Measurements from ENCODE around the gene C19orf18. TPM values are rescaled to one million over a fixed set of nuclear protein-coding genes. Genes with fewer than 3 reads are reported as not detected.

The C19orf18 gene
- total RNA-seq, 2 donors from 2014 or later: 0.87 TPM; not detected in 1

- intact Hi-C loops (cut with DNase I): no loop called here
- peaks cover 6 to 29% of the 10 kb centered on the region in 2 donors for H3K36me3 ChIP-seq
These were observed 18.5 kb upstream of the C19orf18 start for GRCh38 chr19:57992841-57993240.

GRCh38 chr19:57978586-57979289 is 4.4 kb upstream of the C19orf18 start:
- no peak overlapping the region for H3K4me3 ChIP-seq
- DNase-seq (ENCODE audit: low spot score): no peak
- 94% methylated on average over 3 of the region's 3 CpGs for WGBS
- no peaks in the 10 kb centered on the region for H3K27me3 ChIP-seq (replicated peaks; ENCODE audit: insufficient read depth)
- H3K9me3 ChIP-seq: peaks cover 10% of the 10 kb centered on the region
- TF ChIP-seq POLR2AphosphoS5 (IDR thresholded peaks at IDR 0.05): no peak
- TF ChIP-seq POLR2A (IDR thresholded peaks at IDR 0.05): no peak
- H3K36me3 ChIP-seq: peaks cover 32 to 36% of the 10 kb centered on the region in 2 donors
- no peaks in the 10 kb centered on the region for H3K4me1 ChIP-seq (replicated peaks)
- intact Hi-C loops (cut with DNase I): no loop called here
- H3K27ac ChIP-seq: no peak overlapping the region

More at GRCh38 chr19:57992841-57993240, 18.5 kb upstream of the C19orf18 start:
- no peak for TF ChIP-seq POLR2A (IDR thresholded peaks at IDR 0.05)
- no peak for TF ChIP-seq CTCF (IDR thresholded peaks at IDR 0.05)
- TF ChIP-seq POLR2AphosphoS5 (IDR thresholded peaks at IDR 0.05): no peak
- Histone ChIP-seq H3K27me3 (replicated peaks; ENCODE audit: insufficient read depth) (no peaks in the 10 kb centered on the region), H3K4me1 (replicated peaks) (no peaks in the 10 kb centered on the region), H3K9me3 (no peaks in the 10 kb centered on the region), H3K4me3 (no peak overlapping the region), H3K27ac (no peak overlapping the region)
- no peak for DNase-seq (ENCODE audit: low spot score)
- 0% methylated on average over 1 of the region's 1 CpG for WGBS

GRCh38 chr19:57964761-57965160 is 9.6 kb downstream of the C19orf18 start:
- DNase-seq (ENCODE audit: low spot score): no peak
- H3K27me3 ChIP-seq (replicated peaks; ENCODE audit: insufficient read depth): no peaks in the 10 kb centered on the region
- 85% methylated on average over 8 of the region's 8 CpGs for WGBS
- no peak overlapping the region for H3K27ac ChIP-seq
- no peaks in the 10 kb centered on the region for H3K9me3 ChIP-seq
- intact Hi-C loops (cut with DNase I): no loop called here
- H3K4me1 ChIP-seq (replicated peaks): no peaks in the 10 kb centered on the region
- no peaks in the 10 kb centered on the region for H3K36me3 ChIP-seq
- TF ChIP-seq POLR2AphosphoS5 (IDR thresholded peaks at IDR 0.05) (no peak), CTCF (IDR thresholded peaks at IDR 0.05) (no peak), POLR2A (IDR thresholded peaks at IDR 0.05) (no peak)
- no peak overlapping the region for H3K4me3 ChIP-seq

GRCh38 chr19:57961785-57962184 is 12.5 kb downstream of the C19orf18 start:
- Histone ChIP-seq H3K9me3 (no peaks in the 10 kb centered on the region), H3K4me3 (no peak overlapping the region), H3K36me3 (no peaks in the 10 kb centered on the region), H3K27ac (no peak overlapping the region), H3K4me1 (replicated peaks) (no peaks in the 10 kb centered on the region), H3K27me3 (replicated peaks; ENCODE audit: insufficient read depth) (no peaks in the 10 kb centered on the region)
- 88% methylated on average over 1 of the region's 1 CpG for WGBS
- TF ChIP-seq CTCF (IDR thresholded peaks at IDR 0.05): no peak
- no peak for TF ChIP-seq POLR2AphosphoS5 (IDR thresholded peaks at IDR 0.05)
- no peak for TF ChIP-seq POLR2A (IDR thresholded peaks at IDR 0.05)
- DNase-seq (ENCODE audit: low spot score): no peak
- intact Hi-C loops (cut with DNase I): no loop called here

- no peak for DNase-seq (ENCODE audit: low spot score)
- H3K4me1 ChIP-seq (replicated peaks): no peaks in the 10 kb centered on the region
- intact Hi-C loops (cut with DNase I): no loop called here
- WGBS: 94% methylated on average over 4 of the region's 4 CpGs
- H3K9me3 ChIP-seq: no peaks in the 10 kb centered on the region
- H3K4me3 ChIP-seq: no peak overlapping the region
- H3K27ac ChIP-seq: no peak overlapping the region
- no peaks in the 10 kb centered on the region for H3K36me3 ChIP-seq
- TF ChIP-seq POLR2A (IDR thresholded peaks at IDR 0.05) (no peak), POLR2AphosphoS5 (IDR thresholded peaks at IDR 0.05) (no peak), CTCF (IDR thresholded peaks at IDR 0.05) (no peak)
- H3K27me3 ChIP-seq (replicated peaks; ENCODE audit: insufficient read depth): no peaks in the 10 kb centered on the region
These were observed 19.3 kb downstream of the C19orf18 start for GRCh38 chr19:57954996-57955395.
